GM19324 (cell line): Measurements from ENCODE around the gene CELF2.

Experiments
- ATAC-seq: cut with Tn5 transposase; IDR thresholded peaks from one replicate; pipeline ENCODE4 v1.9.1; 2021; ENCODE audit warnings: mild to moderate bottlenecking, moderate library complexity; ENCODE audit not compliant: unreplicated experiment, low FRiP score

Gene CELF2

GRCh38 chr10:11020548-11020942 is 2.9 kb downstream of the CELF2 start:
- no peak for ATAC-seq

GRCh38 chr10:11022213-11022612 is 4.5 kb downstream of the CELF2 start:
- ATAC-seq = no peak

GRCh38 chr10:11023009-11023953 is 5.6 kb downstream of the CELF2 start:
- ATAC-seq = no peak

GRCh38 chr10:11024596-11024995 is 6.9 kb downstream of the CELF2 start:
- no peak for ATAC-seq

- no peak for ATAC-seq
Measured at GRCh38 chr10:11025978-11026377, 8.3 kb downstream of the CELF2 start.

GRCh38 chr10:11026773-11027172 is 9.1 kb downstream of the CELF2 start:
- no peak for ATAC-seq

GRCh38 chr10:11034762-11035161 is 17.1 kb downstream of the CELF2 start:
- no peak for ATAC-seq

GRCh38 chr10:11035301-11035991 is 17.8 kb downstream of the CELF2 start:
- ATAC-seq = no peak

- no peak for ATAC-seq
Measured at GRCh38 chr10:11036424-11037011, 18.8 kb downstream of the CELF2 start.

GRCh38 chr10:11037991-11038390 is 20.3 kb downstream of the CELF2 start:
- no peak for ATAC-seq

- ATAC-seq = no peak
Measured at GRCh38 chr10:11042357-11042756, 24.7 kb downstream of the CELF2 start.

GRCh38 chr10:11043039-11043438 is 25.4 kb downstream of the CELF2 start:
- ATAC-seq = no peak

GRCh38 chr10:11043446-11044127 is 25.9 kb downstream of the CELF2 start:
- ATAC-seq = no peak

- ATAC-seq = no peak
Measured at GRCh38 chr10:11045487-11045886, 27.8 kb downstream of the CELF2 start.

GRCh38 chr10:11045995-11046775 is 28.5 kb downstream of the CELF2 start:
- no peak for ATAC-seq

- no peak for ATAC-seq
Measured at GRCh38 chr10:11046776-11047160, 29.1 kb downstream of the CELF2 start.

GRCh38 chr10:11048707-11049278 is 31.1 kb downstream of the CELF2 start:
- ATAC-seq = no peak

GRCh38 chr10:11049806-11050205 is 32.1 kb downstream of the CELF2 start:
- ATAC-seq = no peak
